Endodermal cell (in vitro differentiated cells): Measurements from ENCODE around the gene MAPK14. TPM values are rescaled to one million over a fixed set of nuclear protein-coding genes. Genes with fewer than 3 reads are reported as not detected.

Experiments
- DNase-seq: peaks from one replicate; pipeline ENCODE4 v3.0.0-alpha.2; 2017
- H3K27ac ChIP-seq: 2 replicates; pipeline ENCODE4 v1.5.1; 2013; ENCODE audit warnings: mild to moderate bottlenecking, low read depth, low read length, moderate library complexity
- H3K27me3 ChIP-seq: 2 replicates; pipeline ENCODE4 v1.6.1; 2013; ENCODE audit warnings: mild to moderate bottlenecking, low read length, moderate library complexity; ENCODE audit not compliant: insufficient read depth, control insufficient read depth, poor library complexity, severe bottlenecking
- H3K36me3 ChIP-seq: 2 replicates; pipeline ENCODE4 v1.7.0; 2013; ENCODE audit warnings: mild to moderate bottlenecking, low read length, moderate library complexity; ENCODE audit not compliant: control insufficient read depth, insufficient read depth
- H3K4me1 ChIP-seq: one replicate; pipeline ENCODE4 v1.7.0; 2013; ENCODE audit warnings: low read length; ENCODE audit not compliant: control insufficient read depth, insufficient read depth
- H3K4me3 ChIP-seq: 2 replicates; pipeline ENCODE4 v1.5.1; 2013; ENCODE audit warnings: mild to moderate bottlenecking, low read length, moderate library complexity
- H3K9ac ChIP-seq: 2 replicates; pipeline ENCODE4 v1.6.1; 2013; ENCODE audit warnings: mild to moderate bottlenecking, low read length, moderate library complexity; ENCODE audit not compliant: poor library complexity, severe bottlenecking; ENCODE audit errors: extremely low read depth
- H3K9me3 ChIP-seq: 2 replicates; pipeline ENCODE4 v1.6.1; 2013; ENCODE audit warnings: mild to moderate bottlenecking, low read length, moderate library complexity; ENCODE audit not compliant: control insufficient read depth
- H3K27ac Mint-ChIP-seq: 2 replicates; pipeline ENCODE4 v1.8.0; 2020; ENCODE audit warnings: mixed read lengths
- H3K27me3 Mint-ChIP-seq: 2 replicates; pipeline ENCODE4 v1.8.0; 2021; ENCODE audit warnings: mild to moderate bottlenecking, mixed read lengths; ENCODE audit not compliant: insufficient read depth
- H3K36me3 Mint-ChIP-seq: 2 replicates; pipeline ENCODE4 v1.8.0; 2020; ENCODE audit warnings: low read depth, mixed read lengths
- H3K4me1 Mint-ChIP-seq: 2 replicates; pipeline ENCODE4 v1.8.0; 2020; ENCODE audit warnings: mixed read lengths
- H3K4me3 Mint-ChIP-seq: 2 replicates; pipeline ENCODE4 v1.8.0; 2020; ENCODE audit warnings: mild to moderate bottlenecking, moderate library complexity, mixed read lengths
- H3K9me3 Mint-ChIP-seq: 2 replicates; pipeline ENCODE4 v1.8.0; 2020; ENCODE audit warnings: mild to moderate bottlenecking, mixed read lengths
- WGBS, 2 experiments: methylation state at CpG; one replicate each; pipeline versions ENCODE4 v1.1.5 to v1.1.7; 2013; ENCODE audit warnings: missing lambda C conversion rate in 2 of 2, mixed read lengths in 1 of 2; ENCODE audit not compliant: insufficient coverage in 1 of 2, insufficient read length in 1 of 2; 5-methylcytosine and 5-hydroxymethylcytosine counted together
- total RNA-seq, 2 donors: library from RNA; stranded (reverse); fragmentation: NEBNext Ultra II Directional in 1 of 2; extraction: Animal tissue kit (Norgen Biotek cat#: 25700) in 1 of 2; gene quantifications; 2 replicates in 1 of 2; 3 replicates in 1 of 2; pipeline ENCODE4 v1.2.1, GENCODE V29; 2021
- TF ChIP-seq, protein P1 (sequence below): fragments of 200-600 bp; sonication (generic); conservative IDR thresholded peaks from 2 replicates; pipeline ENCODE4 v1.5.0; 2021; ENCODE audit warnings: antibody characterized with exemption, mild to moderate bottlenecking

The MAPK14 gene
- total RNA-seq, 2 donors from 2014 or later: 36.4 to 40.6 TPM

DNA sequence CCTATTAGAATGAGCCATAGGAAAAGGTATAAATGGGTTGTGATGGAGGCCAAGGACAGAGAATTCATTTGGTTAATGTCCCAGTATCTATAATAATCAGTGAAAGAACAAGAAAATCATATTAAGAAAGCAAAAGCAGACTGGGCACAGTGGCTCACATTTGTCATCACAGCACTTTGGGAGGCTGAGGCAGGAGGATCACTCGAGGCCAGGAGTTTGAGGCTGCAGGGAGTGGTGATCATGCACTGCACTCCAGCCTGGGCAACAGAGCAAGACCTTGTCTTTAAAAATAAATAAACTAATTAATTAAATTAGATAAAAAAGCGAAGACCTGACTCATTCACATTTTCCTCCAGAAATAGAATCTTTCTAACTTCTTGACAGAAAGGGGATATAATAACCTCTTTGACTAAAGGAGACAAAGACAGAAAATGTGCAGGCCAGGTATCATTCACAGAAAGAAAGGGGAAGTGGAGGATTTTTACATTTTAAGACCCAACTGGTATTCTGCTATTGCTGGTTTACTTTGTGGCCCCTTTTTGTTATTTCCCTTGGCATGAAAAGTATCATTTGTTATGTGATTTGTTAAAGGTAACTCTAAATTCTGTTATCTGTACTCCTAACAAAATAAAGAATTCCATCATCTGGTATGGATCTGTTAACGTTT is 70.8 kb downstream of the MAPK14 start:
- no peak overlapping the region for H3K4me3 Mint-ChIP-seq
- H3K9me3 ChIP-seq: no peaks in the 10 kb centered on the region
- H3K4me3 ChIP-seq: no peak overlapping the region
- DNase-seq: no peak
- 55 to 76% methylated on average over 1 to 2 of the region's 3 CpGs for WGBS, 2 experiments
- no peaks in the 10 kb centered on the region for H3K9me3 Mint-ChIP-seq
- H3K27me3 Mint-ChIP-seq: no peaks in the 10 kb centered on the region
- H3K27me3 ChIP-seq: no peaks in the 10 kb centered on the region
- peaks cover 7% of the 10 kb centered on the region for H3K36me3 Mint-ChIP-seq
- TF ChIP-seq, protein P1, sequence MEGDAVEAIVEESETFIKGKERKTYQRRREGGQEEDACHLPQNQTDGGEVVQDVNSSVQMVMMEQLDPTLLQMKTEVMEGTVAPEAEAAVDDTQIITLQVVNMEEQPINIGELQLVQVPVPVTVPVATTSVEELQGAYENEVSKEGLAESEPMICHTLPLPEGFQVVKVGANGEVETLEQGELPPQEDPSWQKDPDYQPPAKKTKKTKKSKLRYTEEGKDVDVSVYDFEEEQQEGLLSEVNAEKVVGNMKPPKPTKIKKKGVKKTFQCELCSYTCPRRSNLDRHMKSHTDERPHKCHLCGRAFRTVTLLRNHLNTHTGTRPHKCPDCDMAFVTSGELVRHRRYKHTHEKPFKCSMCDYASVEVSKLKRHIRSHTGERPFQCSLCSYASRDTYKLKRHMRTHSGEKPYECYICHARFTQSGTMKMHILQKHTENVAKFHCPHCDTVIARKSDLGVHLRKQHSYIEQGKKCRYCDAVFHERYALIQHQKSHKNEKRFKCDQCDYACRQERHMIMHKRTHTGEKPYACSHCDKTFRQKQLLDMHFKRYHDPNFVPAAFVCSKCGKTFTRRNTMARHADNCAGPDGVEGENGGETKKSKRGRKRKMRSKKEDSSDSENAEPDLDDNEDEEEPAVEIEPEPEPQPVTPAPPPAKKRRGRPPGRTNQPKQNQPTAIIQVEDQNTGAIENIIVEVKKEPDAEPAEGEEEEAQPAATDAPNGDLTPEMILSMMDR: no peak
- no peak overlapping the region for H3K9ac ChIP-seq
- H3K27ac ChIP-seq: no peak overlapping the region
- peak overlapping the region; percentile 74 for H3K27ac Mint-ChIP-seq
- H3K4me1 Mint-ChIP-seq: peaks cover 40% of the 10 kb centered on the region
- H3K4me1 ChIP-seq: peaks cover 9% of the 10 kb centered on the region
- H3K36me3 ChIP-seq: peaks cover 30% of the 10 kb centered on the region

DNA sequence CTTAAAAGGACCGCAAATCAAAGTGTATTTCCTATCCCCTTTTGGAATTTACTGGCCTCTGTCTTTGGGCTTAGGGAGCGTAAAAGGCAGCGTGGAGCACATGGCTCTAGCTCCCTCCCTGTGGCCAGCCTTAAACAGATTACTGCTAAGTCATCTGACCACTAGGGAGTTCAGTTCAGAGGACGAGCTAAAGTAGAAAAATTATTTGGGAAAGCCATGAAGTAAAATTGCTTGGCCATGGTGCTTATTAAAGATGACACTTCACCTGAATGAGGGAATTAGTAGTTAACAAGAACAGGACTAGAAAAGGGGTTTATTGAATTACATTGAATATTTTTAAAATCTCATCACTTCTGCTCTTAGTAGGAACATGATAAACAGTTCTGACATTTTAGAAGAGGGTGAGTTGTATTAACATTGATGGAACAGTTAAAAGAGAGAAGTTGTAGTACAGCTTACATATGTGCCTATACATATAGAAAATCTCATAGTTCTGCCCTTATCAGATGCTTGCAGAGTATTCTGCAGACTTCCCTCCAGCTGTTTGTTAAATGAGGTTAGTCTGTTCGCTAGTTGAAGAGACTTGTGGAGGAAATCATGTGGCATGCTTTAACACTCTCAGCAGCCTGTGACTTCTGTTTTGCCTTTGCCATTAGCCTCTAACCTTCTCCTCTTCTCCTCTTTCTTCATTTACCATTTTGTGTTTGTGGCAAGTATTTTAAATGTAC is 71.5 kb downstream of the MAPK14 start:
- no peak overlapping the region for H3K4me3 ChIP-seq
- peaks cover 9% of the 10 kb centered on the region for H3K4me1 ChIP-seq
- no peaks in the 10 kb centered on the region for H3K27me3 ChIP-seq
- H3K9me3 ChIP-seq: no peaks in the 10 kb centered on the region
- peaks cover 40% of the 10 kb centered on the region for H3K4me1 Mint-ChIP-seq
- DNase-seq: peak; percentile 61
- H3K36me3 Mint-ChIP-seq: peaks cover 11% of the 10 kb centered on the region
- WGBS, 2 experiments: 64 to 78% methylated on average over 5 of the region's 5 CpGs
- TF ChIP-seq, protein P1: peak; percentile 59
- no peaks in the 10 kb centered on the region for H3K27me3 Mint-ChIP-seq
- no peak overlapping the region for H3K9ac ChIP-seq
- peak overlapping the region; percentile 74 for H3K27ac Mint-ChIP-seq
- no peak overlapping the region for H3K27ac ChIP-seq
- no peak overlapping the region for H3K4me3 Mint-ChIP-seq
- H3K9me3 Mint-ChIP-seq: no peaks in the 10 kb centered on the region
- peaks cover 34% of the 10 kb centered on the region for H3K36me3 ChIP-seq

DNA sequence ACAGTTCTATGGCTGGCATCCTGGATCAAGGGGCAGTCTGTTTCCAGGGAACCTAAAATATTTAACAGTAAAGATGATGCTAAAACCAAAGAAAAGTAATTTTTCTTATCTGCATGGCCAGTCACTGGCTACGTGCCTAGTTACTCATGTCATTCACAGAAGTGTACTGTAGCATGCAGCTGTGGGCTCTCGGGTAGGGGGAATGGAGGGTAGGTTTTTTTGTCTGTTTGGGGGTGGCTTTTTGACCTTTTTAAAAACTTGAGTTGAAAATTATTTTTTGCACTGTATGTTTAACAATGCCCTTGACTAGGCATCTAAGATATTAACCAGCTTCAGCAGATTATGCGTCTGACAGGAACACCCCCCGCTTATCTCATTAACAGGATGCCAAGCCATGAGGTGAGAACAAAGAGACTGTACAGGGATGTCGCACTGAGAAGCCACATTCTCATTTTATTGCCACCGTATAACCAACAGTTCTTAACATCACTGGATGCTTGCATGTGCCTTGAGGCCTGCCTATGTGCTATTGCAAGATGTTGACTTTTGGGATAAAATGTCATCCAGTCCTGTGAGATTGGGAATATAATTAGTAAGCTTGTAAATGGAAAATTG is 72.4 kb downstream of the MAPK14 start:
- no peaks in the 10 kb centered on the region for H3K9me3 Mint-ChIP-seq
- peaks cover 35% of the 10 kb centered on the region for H3K4me1 Mint-ChIP-seq
- no peak for DNase-seq
- no peaks in the 10 kb centered on the region for H3K27me3 Mint-ChIP-seq
- H3K27ac Mint-ChIP-seq: no peak overlapping the region
- Histone ChIP-seq H3K27ac (no peak overlapping the region), H3K4me1 (peaks cover 9% of the 10 kb centered on the region), H3K9me3 (no peaks in the 10 kb centered on the region), H3K9ac (no peak overlapping the region), H3K4me3 (no peak overlapping the region), H3K27me3 (no peaks in the 10 kb centered on the region), H3K36me3 (peaks cover 34% of the 10 kb centered on the region)
- TF ChIP-seq, protein P1: no peak
- WGBS, 2 experiments: 97 to 100% methylated on average over 4 to 6 of the region's 6 CpGs
- peaks cover 12% of the 10 kb centered on the region for H3K36me3 Mint-ChIP-seq
- no peak overlapping the region for H3K4me3 Mint-ChIP-seq
